Measurements from ENCODE around the gene COMMD7.

The COMMD7 gene

DNA sequence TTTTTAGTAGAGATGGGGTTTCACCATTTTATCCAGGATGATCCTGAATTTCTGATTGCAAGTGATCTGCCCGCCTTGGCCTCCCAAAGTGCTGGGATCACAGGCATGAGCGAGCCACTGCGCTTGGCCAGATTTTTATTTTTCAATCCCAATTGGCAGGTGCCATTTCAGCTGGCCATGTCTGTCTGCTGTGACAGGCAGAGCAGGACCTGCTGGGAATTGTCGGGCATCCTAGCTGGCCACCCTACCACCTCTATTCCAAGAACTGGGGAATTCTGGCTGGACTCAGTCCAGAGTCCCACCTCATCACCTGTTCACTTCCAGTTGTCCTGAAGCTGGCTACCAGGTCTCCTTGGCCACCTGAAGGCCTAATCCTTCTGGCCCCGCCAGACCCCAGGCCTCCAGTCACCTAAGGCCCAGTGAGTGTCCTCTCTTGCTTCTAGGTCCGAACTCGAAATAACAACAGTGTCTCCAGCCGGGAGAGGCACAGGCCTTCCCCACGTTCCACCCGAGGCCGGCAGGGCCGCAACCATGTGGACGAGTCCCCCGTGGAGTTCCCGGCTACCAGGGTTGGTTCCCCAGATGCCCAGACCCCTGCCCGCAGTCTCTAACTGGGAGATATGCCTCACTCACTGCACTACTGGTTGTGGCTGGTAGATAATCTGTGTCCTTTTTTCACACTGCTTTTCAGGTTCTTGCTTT, 42.9 kb upstream of the COMMD7 start:
- DNase-seq (ENCODE audit: extremely low read depth, low read depth): no peak
- TF ChIP-seq, protein P1, sequence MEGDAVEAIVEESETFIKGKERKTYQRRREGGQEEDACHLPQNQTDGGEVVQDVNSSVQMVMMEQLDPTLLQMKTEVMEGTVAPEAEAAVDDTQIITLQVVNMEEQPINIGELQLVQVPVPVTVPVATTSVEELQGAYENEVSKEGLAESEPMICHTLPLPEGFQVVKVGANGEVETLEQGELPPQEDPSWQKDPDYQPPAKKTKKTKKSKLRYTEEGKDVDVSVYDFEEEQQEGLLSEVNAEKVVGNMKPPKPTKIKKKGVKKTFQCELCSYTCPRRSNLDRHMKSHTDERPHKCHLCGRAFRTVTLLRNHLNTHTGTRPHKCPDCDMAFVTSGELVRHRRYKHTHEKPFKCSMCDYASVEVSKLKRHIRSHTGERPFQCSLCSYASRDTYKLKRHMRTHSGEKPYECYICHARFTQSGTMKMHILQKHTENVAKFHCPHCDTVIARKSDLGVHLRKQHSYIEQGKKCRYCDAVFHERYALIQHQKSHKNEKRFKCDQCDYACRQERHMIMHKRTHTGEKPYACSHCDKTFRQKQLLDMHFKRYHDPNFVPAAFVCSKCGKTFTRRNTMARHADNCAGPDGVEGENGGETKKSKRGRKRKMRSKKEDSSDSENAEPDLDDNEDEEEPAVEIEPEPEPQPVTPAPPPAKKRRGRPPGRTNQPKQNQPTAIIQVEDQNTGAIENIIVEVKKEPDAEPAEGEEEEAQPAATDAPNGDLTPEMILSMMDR (IDR thresholded peaks at IDR 0.05; ENCODE audit: low read depth, low read length): no peak

DNA sequence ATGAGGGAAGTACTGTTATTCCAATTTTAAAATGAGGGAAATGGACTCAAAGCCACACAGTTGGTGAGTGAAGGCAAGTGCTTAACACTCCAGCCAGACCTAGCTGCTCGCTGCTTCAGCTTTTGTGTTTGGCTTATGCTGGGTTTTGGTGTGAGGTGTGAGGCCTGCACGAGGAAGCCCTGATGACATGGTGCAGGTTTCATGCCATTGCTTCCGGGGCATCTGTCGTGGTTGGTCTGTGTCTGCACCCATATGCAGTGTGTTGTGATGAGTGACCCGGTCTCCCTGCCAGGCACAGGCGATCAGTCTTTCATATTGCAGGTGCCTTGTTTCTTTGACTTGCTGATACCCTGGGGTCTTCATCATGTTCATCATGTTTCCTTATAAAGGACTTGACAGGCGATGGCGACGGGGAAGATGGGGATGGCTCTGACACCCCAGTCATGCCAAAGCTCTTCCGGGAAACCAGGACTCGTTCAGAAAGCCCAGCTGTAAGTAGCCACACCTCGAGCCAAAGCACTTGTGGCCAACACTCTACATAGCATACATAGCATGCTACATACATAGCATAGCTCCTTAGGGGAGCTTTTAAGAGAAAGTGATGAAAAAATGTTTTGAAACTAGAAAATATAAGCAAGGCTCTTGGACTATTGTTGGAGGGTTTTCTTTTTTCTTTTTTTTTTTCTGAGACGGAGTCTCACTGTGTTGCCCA, 41.3 kb upstream of the COMMD7 start:
- DNase-seq (ENCODE audit: extremely low read depth, low read depth): no peak
- TF ChIP-seq, protein P1 (IDR thresholded peaks at IDR 0.05; ENCODE audit: low read depth, low read length): no peak

DNA sequence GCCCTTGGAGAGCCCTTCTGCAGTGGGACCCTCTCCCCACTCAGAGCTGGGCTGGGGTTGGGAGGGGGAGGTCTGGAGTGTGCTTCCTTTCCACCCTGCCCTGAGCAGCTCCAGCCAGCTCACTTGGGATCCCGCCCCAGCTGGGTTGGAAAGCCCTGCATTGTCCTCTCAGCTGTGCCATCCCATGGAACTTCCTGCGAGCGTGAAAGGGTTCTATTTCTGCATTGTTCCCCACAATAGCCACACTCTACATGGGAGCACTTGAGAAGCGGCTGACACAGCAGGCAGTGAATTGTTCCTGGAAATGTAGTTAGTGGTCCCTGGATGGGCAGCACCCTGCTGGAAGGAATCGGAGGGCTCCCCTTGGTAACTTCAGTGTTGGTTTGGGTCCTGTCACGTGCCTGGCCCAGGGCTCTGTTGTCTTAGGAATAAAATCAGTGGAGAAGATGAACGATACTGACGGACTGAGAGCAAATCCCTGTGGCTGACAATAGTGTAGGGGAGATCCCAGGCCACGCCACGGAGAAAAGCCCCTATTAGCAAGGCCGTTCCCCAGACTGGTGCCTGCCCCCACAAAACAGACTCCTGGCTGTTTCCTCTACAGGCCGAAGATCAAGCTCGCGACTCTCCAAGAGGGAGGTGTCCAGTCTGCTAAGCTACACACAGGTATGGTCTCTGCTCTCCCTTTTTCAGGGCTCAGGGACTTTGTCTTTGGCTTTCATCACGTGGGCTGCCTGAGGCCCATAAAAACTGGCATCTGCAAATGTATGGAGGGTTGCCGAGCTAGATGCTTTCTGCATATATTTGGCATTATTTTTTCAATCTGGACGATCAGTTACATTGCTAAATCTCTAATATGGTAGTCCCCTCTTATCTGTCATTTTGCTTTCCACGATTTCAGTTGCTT, 37.7 kb upstream of the COMMD7 start:
- no peak for DNase-seq (ENCODE audit: extremely low read depth, low read depth)
- TF ChIP-seq, protein P1 (IDR thresholded peaks at IDR 0.05; ENCODE audit: low read depth, low read length): no peak

DNA sequence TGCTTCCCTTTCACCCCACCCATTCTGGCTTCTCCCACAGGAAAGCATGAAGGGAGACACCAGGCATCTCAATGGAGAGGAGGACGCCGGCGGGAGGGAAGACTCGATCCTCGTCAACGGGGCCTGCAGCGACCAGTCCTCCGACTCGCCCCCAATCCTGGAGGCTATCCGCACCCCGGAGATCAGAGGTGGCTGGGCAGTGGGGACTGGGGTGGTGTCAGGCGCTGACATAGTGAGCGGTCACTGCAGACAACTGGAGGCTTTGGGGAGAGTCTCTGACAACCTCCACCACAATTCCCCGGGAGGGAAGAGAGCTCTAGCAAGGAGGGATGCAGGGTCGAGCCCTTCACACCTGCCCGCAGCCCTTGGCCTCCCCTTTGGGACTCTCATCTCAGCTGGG, 37.0 kb upstream of the COMMD7 start:
- DNase-seq (ENCODE audit: extremely low read depth, low read depth): no peak
- TF ChIP-seq, protein P1 (IDR thresholded peaks at IDR 0.05; ENCODE audit: low read depth, low read length): no peak

DNA sequence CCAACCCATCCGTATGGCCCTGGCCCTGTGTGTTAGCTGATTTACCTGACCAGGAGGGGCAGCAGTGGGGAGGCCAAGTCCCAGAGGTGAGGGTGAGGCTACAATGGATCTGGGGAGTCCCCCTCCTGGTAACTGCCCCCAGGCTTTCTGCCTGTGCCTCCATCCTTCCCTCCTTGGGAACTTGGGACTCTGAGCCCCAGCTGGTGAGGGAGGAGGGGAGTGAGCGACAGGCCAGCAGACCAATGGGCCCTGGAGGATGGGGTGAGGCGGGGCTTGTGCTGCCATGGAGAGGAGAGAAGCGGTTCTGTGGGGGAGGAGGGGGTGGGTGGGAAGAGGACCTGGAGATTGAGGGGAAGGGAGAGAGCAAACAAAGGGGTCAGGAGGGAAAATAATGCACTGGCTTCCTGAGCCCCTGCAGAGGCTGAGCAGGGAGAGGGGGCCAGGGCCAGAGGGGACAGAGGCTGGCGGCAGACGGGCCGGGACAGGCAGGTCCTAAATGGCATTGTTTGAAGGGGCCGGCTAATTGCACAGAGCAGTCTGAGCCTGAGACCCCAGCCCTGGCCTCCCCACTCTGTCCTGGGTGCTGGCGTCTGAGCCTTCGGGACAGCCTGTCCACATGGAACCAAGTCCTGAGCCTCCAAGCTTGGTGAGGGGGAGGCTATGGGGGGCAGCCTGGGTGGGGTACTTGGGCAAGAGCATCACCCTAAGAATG, 36.4 kb upstream of the COMMD7 start:
- TF ChIP-seq, protein P1 (IDR thresholded peaks at IDR 0.05; ENCODE audit: low read depth, low read length): no peak
- DNase-seq (ENCODE audit: extremely low read depth, low read depth): no peak

DNA sequence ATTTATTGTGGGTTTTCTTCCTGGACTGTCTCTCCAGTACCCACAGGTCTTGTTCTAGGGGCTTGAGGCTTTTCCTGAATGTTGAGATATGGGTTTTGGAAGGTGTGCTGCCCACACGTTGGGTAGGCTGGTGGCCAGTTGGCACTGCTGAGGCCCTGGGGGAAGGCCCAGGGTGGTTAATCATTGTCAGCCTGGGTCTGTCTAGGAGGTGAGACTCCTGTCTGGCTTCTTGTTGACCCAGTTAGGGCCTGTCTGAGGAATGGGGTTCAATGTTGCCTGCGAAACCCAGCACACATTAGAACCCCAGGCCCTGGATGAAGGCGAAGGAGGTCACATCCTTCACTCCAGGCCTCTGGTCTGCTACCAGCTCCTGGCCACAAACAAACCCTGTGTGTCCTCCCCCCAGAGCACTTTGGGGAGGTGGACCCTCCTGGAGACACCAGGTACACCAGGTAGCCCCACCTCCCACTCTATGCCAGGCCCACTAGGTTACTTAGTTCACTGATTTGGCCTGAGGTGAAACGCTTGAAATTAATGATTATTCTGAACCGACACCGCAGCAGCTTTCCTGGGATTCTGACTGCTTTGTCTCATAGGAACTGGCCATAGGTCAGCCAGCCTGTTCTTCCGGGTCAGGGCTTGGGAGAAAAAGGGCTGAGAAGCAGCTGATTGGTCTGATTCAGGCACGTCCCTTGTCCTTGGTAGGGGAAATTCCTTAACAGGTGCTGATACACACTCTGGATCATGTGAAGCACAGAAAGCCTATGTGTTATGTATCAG, 34.1 kb upstream of the COMMD7 start:
- TF ChIP-seq, protein P1 (IDR thresholded peaks at IDR 0.05; ENCODE audit: low read depth, low read length): no peak
- DNase-seq (ENCODE audit: extremely low read depth, low read depth): no peak

Measured in AG09319 (cell line).